HepG2 (cell line): ENCODE data around the gene ZNF740.

Experiments used
- HNRNPK ChIP-seq: fragments of 200-400 bp; formaldehyde crosslinking; IDR thresholded peaks from 2 replicates; pipeline ENCODE4 v1.6.1; 2018; ENCODE audit warnings: low read length, low read depth, moderate library complexity, mild to moderate bottlenecking; ENCODE audit not compliant: poor library complexity, severe bottlenecking
- KLF9 ChIP-seq: IDR thresholded peaks from 2 replicates; pipeline ENCODE4 v1.6.1; 2016; ENCODE audit warnings: low read depth
- TAF1 ChIP-seq: sonication (generic); formaldehyde crosslinking; IDR thresholded peaks from 2 replicates; pipeline ENCODE4 v1.4.0; 2020; ENCODE audit warnings: missing genetic modification reagents
- ZNF720 ChIP-seq: sonication (generic); formaldehyde crosslinking; IDR thresholded peaks from 2 replicates; pipeline ENCODE4 v1.4.0; 2020; ENCODE audit warnings: missing genetic modification reagents

- TF ChIP-seq TAF1 (CRISPR knock-in tag) (no peak), ZNF720 (no peak), HNRNPK (no peak), KLF9 (CRISPR knock-in tag) (no peak)
Measured at GRCh38 chr12:53190108-53190729, 9.7 kb downstream of the ZNF740 start.
